ENCODE measurements around the gene PLOD3.
A peak's percentile ranks its signal among the peaks of the same experiment; 100 is the strongest.

Gene PLOD3

DNA sequence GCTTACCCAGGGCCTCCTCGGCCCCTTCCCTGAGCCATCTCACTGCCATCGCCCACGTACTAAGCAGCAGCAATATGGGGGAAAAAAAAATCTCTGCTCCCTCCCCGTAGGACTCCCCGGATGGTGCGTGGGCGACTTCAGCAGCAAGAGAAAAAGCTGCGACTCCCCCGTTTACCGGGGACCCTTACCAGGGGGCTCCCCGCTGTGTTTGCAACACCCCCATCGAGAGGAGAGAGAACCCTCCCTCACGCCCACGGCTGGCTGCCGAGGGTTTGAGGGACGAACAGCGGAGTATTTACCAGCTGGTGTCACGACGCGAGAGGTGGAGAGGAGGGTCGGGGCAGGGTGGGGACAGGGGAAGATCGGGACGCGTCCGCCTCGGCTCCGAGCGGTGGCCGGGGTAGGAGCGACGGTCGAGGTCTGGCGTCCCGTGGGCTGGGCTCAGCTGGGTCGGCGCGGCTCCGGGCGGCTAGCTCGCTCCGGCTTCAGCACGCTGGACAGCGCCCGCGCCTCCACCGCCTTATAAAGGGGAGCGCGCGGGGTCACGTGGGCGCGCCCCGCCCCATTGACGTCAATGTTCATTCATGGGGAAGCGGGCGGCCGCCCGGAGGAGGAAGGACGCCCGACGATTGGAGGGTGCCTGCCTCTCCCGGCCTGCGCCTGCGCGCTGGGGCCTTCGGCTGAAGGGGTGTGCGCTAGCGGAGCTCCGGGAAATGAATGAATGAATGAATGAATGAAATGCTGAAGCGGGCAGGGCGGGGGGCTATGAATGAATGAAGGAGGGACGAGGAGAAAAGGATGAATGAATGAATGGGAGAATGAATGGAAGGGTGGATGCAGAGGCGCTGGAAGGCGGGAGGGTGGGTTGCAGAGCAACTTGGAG, 52.1 kb downstream of the PLOD3 start, which contains the start of gene VGF:
Gene VGF (minus strand): TSS at position 495 of the 883 bp plus-strand sequence. CDS start 726 bp downstream, outside the sequence.
- DNase-seq (ENCODE audit: low read depth in 2 of 2), result peak; percentile 88 to 92

GRCh38 chr7:101164071-101164840, 53.1 kb downstream of the PLOD3 start:
- no peak for DNase-seq (ENCODE audit: low read depth in 2 of 2)

DNA sequence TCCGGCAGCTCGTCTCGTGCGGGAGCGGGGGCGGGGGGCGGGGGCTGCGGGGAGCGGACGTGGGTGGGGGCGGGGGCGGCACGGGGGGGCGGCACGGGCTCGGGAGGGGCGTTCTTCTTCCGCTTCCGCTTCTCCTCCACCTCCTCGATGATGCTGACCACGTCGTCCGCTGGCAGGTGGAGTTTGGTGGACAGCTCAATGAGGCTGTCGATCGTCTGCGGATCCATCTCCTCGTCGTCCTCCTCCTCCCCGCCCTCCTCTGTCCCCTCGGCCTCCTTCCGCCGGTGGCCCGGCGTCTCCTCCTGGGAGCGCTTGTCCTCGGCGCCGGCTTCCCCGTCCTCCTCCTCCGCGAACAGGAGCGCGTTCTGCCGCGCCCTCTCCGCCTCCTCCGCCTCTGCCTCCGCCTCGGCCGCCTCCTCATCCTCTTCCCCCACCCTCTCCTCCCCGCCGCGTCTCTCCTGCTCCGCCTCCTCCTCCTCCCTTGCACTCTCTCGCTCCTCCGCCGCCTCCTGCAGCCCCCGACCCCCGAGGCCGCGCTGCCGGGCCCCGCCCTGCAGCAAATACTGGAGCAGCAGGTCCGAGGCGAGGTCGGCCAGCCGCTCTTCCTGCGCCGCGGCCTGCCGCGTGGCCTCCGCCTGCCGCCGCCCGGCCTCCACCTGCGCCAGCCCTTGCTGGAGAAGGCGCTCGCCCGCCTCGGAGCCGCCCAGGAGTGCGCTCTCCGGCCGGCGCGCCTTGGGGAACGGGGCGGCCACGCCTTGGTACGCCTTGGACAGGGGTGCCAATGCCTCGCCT, 53.9 kb downstream of the PLOD3 start:
- DNase-seq (ENCODE audit: low read depth in 2 of 2), result no peak

- no peak for DNase-seq (ENCODE audit: low read depth in 2 of 2)
Measured at GRCh38 chr7:101162551-101163278, 54.7 kb downstream of the PLOD3 start.

- DNase-seq (ENCODE audit: low read depth in 2 of 2), result no peak
Measured at GRCh38 chr7:101161692-101162471, 55.5 kb downstream of the PLOD3 start.

DNA sequence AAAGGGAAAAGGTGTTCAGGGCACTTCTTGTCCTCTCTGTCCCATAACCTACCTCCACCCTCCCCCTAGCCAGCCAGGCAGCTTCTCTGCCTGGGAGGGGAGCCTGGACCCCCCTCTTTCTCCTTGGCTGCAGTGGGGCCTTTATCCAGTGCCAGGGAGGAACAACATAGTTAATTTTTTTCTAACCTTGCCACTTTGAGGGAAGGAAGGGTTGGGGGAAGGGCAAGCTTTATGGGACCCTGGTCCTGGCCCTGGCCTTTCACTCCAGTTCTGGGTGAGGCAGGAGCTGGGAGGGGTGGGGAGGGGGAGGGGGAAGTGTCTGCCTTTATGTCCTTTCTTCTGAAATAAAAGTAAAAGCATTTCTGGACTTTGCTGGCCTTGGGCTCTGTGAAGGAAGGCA, 56.5 kb downstream of the PLOD3 start:
- DNase-seq (ENCODE audit: low read depth in 2 of 2), result no peak

- DNase-seq (ENCODE audit: low read depth in 2 of 2), result no peak
Measured at GRCh38 chr7:101159696-101160674, 57.4 kb downstream of the PLOD3 start.

DNA sequence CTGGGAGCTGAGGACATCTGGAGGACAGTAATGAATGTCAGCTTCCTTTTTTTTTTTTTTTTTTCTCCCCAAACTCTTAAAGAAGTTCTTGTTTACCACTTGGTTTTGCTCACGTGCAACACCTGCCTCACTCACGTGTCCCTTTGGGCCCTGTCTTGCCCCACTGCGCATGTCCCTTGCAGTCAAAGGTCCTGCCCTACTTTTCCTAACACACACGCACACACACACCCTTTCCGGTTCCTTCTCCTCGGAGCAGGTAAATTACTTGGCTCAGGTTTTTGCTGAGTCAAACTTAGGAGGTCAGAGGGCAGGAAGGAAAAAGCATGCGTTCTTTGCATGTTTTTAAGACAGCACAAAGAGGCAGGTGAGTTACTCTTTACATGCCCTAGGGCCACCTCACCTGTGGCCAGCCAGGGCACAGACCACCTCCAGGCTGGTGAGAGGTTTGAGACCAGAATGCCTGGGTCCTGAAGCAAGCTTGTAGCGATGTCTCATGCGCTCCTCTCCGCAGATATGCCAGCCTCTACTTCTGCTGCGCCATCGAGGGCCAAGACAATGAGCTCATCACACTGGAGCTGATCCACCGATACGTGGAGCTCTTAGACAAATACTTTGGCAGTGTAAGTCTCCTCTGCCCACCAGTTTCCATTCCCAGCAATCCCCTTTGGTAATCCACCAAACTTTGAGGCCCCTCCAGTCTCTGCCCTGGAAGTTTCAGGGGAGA, 60.4 kb downstream of the PLOD3 start:
- no peak for DNase-seq (ENCODE audit: low read depth in 2 of 2)

- no peak for DNase-seq (ENCODE audit: low read depth in 2 of 2)
Measured at GRCh38 chr7:101156277-101156676, 61.1 kb downstream of the PLOD3 start.
